GM10248 (cell line): ENCODE data around the gene BTBD17.

Source experiments
- CTCF ChIA-PET: fragments of 300-600 bp; sonication (Branson Sonifier 250); formaldehyde crosslinking; extraction: SDS; loops from one replicate; lab custom pipeline; 2021; ENCODE audit warnings: antibody characterized with exemption; lab: Yijun Ruan, JAX
- POLR2A ChIA-PET: fragments of 350-650 bp; sonication (Branson Sonifier 250); formaldehyde crosslinking; extraction: SDS; loops from one replicate; lab custom pipeline; 2020; ENCODE audit warnings: antibody characterized with exemption; lab: Yijun Ruan, JAX
- DNase-seq: peaks from one replicate; pipeline ENCODE4 v3.0.0; 2012; ENCODE audit errors: extremely low spot score
- CTCF ChIP-seq: IDR thresholded peaks from 2 replicates; pipeline ENCODE4 v1.5.1; 2012; ENCODE audit warnings: mild to moderate bottlenecking, low read depth; ENCODE audit errors: extremely low read depth, missing control alignments, control extremely low read depth

Gene BTBD17

GRCh38 chr17:74373838-74374606, 12.4 kb upstream of the BTBD17 start:
- POLR2A ChIA-PET: no interaction called here
- no peak for TF ChIP-seq CTCF
- CTCF ChIA-PET: interaction anchor here (0.8 to 2.8 kb wide), 7 partner anchors 9 to 159 kb away, joined by 3 to 18 read pairs (median 4); partner anchors contain the start of gene BTBD17
- DNase-seq: no peak

- ChIA-PET POLR2A (no interaction called here), CTCF (interaction anchor here (1.4 to 2.8 kb wide), 2 partner anchors 85 to 160 kb away, joined by 4 to 18 read pairs; no protein-coding TSS in a partner anchor)
- no peak for DNase-seq
- TF ChIP-seq CTCF: no peak
These were observed 10.8 kb upstream of the BTBD17 start for GRCh38 chr17:74372426-74372825.

- no peak for DNase-seq
- ChIA-PET POLR2A (no interaction called here), CTCF (interaction anchor here (1.4 to 5.6 kb wide), 7 partner anchors 9 to 491 kb away, joined by 3 to 77 read pairs (median 4); no protein-coding TSS in a partner anchor)
- TF ChIP-seq CTCF: no peak
These were observed 10.0 kb upstream of the BTBD17 start for GRCh38 chr17:74371653-74372147.

GRCh38 chr17:74369665-74370490, 8.2 kb upstream of the BTBD17 start:
- no peak for DNase-seq
- POLR2A ChIA-PET: interaction anchor here (0.6 kb wide), 1 partner anchor 12 kb away, joined by 3 read pairs; no protein-coding TSS in a partner anchor
- CTCF ChIA-PET: interaction anchor here (0.6 to 5.6 kb wide), 21 partner anchors 9 to 255 kb away, joined by 3 to 77 read pairs (median 5); partner anchors contain the start of gene CD300LB
- no peak for TF ChIP-seq CTCF

GRCh38 chr17:74369221-74369620, 7.6 kb upstream of the BTBD17 start:
- TF ChIP-seq CTCF: no peak
- peak; percentile 65 for DNase-seq
- POLR2A ChIA-PET: interaction anchor here (0.6 kb wide), 1 partner anchor 12 kb away, joined by 3 read pairs; no protein-coding TSS in a partner anchor
- CTCF ChIA-PET: interaction anchor here (0.7 to 5.6 kb wide), 31 partner anchors 8 to 372 kb away, joined by 3 to 77 read pairs (median 7); partner anchors contain the start of gene CD300LB

- CTCF ChIA-PET: interaction anchor here (0.7 to 5.6 kb wide), 71 partner anchors 9 to 401 kb away, joined by 3 to 77 read pairs (median 4); partner anchors contain the start of genes CD300A, CD300LB, RAB37 and TTYH2
- TF ChIP-seq CTCF: peak; percentile 99
- peak; percentile 87 for DNase-seq
- POLR2A ChIA-PET: no interaction called here
These were observed 6.8 kb upstream of the BTBD17 start for GRCh38 chr17:74368341-74369081.
